Suppressor macrophage treated with lipopolysaccharide for 1 hour (primary cell): ENCODE data around the gene PCBP2.
"Not testable (repeated sequence)": the region's sequence is repeated elsewhere in the genome, so short reads cannot be mapped to it uniquely, and the experiment has no call there.

Source experiments
- DNase-seq, 3 donors: peaks; one replicate each; pipeline ENCODE4 v3.0.0-alpha.2; 2020 to 2022

The PCBP2 gene

DNA sequence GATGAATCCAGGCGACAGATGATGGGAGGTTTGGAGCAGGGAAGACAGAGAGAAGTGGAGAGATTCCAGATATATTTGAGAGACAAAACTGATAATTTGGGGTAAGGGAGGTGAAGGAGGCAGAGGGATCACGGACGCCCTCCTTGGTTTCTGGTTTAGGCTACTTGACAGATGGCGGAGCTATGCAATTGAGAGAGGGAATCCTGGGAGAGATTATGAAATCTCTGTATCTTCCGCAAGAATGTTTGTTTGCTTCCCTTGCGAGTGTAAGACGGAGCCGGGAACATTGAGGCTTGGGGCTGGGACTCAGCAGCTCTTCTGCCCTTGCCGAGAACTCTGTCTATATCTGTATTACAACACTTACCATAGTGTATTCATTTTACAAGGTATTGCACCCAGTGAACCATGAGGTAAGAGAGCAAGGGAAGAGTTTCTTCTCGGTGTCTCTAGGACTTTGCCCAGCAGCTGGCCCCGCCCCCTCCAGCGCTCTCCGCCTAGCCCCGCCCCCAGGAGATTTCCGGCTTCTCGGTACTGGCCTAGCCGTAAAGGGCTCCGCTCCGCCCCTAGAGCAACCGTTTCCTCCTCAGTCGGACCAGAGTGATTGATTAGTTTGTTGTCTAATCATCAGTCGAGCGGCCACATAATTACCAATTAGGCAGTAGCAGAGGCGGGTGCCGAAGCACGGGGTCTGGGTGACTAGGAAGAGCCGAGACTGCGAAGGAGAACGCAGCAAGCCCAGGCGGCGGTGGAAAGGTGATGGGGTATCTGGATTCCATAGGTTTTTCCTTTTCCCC lies 10.7 kb upstream of the PCBP2 start, which contains the start of gene PRR13:
Gene PRR13, plus strand, starts transcription at position 695 of the 794 bp plus-strand sequence. CDS start 981 bp downstream, outside the sequence.
- DNase-seq, result peak; percentile 99 to 100 (median 99)

GRCh38 chr12:53443955-53444354 lies 7.9 kb upstream of the PCBP2 start:
- no peak for DNase-seq

- DNase-seq, result not testable (repeated sequence)
Measured at GRCh38 chr12:53444593-53445325, 7.1 kb upstream of the PCBP2 start.

- DNase-seq, result no peak
Measured at GRCh38 chr12:53450936-53451335, 966 bp upstream of the PCBP2 start.

DNA sequence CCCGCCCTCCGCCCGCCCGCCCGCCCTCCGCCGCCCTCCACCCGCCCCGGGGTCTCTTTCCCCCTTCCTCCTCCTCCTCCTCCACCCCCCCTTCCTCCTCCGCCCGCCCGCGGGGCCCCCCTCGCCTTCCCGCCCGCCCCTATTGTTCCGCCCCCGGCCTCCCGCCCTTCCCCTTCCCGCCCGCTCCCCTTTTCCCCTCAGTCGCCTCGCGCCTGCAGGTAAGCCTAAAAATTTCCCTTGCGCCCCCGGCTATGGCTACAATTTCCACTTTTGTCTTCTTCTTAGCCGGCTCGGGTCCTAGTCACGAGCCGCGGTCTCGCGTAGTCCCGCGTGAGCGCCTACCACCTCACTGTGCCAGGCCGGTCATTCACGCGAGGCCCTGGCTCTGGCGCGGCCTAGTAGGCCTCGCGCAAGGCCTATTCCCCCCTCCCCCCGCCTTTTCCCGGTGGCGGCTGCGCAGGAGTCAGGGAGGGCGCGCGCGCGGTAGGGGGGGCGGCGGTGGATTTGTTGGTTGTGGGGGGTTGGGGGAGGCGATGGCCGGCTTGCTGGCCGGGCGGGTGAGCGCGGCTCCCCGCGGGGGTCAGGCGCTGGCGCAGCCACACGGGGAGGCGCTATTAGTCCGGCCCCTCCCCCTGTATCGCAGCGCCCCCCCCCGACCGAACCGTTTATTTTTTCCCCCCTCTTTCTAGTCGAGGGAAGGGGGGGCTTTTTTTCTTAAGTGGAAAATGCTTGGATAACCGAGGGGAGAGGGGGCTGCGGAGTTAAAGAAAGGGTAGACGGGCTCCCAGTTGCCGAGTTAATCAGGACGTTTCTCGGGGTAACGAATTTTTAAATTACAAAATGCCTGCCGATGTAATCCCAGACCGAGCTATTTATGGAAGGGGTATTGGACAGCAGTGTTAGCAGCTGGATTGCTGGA lies 516 bp downstream of the PCBP2 start:
- peak; percentile 79 to 92 (median 81) for DNase-seq

DNA sequence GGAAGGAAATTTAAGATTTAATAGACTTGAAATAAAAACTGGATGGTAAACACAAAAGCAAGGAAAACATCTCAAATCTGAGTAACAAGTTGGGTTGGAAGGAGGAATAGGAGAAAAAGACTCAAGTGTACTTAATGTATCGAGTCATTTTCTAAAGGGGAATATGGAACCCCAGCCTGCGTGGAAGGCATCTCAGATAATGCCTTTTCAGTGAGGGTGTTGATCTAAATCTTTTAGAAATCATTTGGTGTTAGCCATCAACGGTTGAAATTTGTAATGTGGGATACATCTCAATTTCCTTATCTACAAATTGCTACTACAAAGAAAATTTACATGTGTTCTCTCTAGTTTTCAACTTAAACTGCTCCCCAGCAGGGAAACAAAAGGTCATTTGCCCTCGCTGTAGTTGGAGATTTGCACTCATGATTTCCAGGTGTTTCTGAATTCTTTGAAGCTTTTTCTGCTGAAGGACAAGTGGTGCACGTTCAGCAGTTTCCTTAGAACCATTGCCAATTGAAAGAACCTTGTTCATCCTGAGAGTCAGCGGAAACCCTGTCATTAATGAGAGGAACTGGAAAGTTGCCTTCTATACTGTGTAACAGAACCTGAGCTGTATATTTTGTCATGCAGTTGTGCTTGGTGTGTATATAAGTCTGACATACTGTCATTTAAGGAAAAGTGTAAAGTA lies 2.2 kb downstream of the PCBP2 start:
- no peak for DNase-seq

DNA sequence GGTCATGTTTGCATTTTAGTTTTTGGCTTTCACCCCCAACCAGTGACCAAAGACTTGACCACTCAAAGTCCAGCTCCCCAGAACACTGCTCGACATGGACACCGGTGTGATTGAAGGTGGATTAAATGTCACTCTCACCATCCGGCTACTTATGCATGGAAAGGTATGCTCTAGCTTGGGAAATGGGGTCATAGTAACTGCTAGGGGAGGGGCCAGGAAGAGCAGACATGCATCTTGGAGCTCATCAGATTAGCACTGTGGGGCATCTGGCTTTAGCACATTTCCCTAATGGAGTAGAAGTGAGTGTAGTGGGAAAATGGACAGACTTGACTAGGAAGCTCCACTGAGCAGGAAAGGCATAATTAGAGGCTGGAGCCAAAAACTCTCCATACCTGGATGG lies 2.8 kb downstream of the PCBP2 start:
- no peak for DNase-seq

DNA sequence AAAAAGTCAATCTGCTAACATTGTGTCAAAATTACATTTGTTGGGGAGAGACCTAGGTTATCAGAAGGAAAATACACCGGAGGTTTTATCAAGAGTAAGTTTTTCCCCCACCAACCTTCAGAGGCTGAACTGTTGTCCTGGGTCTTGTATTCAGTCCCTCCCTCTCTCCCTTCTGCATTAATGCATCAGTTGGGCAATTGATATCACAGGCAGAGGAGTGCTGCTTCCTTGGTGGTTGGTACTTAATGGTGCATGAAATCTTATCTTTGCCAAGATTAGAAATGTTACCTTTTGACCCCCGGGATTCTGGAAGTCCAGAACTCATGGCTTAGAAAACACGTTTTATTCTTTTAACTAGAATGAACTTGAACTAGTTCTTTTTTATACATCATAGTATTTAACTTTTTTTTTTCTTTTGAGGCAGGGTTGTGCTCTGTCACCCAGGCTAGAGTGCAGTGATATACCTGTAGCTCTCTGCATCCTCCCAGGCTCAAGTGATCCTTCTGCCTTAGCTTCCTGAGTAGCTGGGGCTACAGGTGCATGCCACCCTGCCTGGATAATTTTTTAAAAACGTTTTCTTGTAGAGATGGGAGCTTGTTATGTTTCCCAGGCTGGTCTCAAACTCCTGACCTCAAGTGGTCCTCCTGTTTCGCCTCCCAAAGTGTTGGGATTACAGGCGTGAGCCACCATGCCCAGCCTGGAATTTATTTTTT lies 4.9 kb downstream of the PCBP2 start:
- no peak for DNase-seq

- no peak for DNase-seq
Measured at GRCh38 chr12:53459097-53459496, 7.2 kb downstream of the PCBP2 start.

GRCh38 chr12:53461059-53461458 lies 9.2 kb downstream of the PCBP2 start:
- DNase-seq, result no peak

DNA sequence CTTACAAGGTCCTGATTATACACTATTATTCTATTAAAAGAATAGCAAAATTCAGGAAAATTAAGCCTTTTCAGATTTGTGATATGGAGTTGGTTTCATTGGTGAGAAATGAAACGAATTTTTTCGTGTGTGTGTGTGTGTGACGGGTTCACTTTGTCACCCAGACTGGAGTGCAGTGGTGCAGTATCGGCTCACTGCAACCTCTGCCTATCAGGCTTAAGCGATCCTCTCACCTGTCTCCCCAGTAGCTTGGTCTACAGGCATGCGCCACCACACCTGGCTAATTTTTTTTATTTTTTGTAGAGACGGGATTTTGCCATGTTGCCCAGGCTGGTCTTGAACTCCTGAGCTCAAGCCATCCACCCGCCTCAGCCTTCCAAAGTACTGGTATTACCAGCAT lies 9.7 kb downstream of the PCBP2 start:
- DNase-seq, result no peak

DNA sequence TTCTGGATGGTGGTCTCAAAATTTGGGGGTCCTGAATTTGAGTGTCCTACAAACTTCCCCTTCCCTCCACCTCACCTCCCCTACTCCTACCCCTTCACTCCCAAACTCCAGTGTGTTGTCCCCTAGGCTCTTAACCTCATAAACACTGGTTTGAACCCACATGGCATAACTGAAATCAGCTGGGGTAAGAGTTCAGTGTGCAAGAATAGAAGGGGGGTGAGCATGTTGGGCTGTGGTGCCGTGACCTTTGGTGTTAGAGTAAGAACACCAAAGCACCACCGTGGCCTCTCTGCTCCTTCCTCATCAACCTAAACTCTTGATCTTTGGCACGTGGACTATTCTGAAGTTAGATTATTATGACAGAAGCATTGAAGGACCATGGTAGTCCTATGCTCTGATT lies 11.0 kb downstream of the PCBP2 start:
- DNase-seq, result no peak

- DNase-seq, result no peak
Measured at GRCh38 chr12:53463802-53464560, 12.1 kb downstream of the PCBP2 start.

DNA sequence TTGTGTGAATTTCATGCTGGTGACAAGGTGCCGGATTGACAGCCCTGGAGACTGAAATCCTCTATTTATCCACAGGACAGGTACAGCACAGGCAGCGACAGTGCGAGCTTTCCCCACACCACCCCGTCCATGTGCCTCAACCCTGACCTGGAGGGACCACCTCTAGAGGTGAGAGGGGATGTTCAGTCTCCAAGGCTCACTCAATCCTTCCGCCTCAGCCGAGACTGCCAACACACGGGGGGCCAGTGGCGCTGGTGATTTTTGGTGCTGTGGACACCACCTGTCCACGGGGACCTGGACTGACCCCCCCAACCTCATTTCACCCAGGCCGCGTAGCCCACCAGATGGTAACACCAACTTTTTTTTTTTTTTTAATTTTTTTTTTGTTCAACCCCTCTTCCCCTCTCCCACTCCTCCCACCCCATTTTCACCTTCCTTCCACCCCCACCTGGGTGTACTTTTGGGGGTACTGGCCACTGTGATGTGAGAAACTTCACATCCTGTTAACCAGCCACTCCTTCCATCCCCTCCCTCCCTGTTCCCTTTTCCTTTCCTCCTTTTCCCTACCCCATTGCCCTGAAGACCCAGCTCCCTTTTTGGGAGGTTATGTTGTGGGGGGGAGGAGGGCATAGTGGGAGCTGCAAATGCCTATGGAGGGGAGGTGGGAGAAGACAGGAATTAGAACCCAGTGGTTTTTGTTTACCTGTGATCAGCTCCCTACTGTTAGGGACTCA lies 12.9 kb downstream of the PCBP2 start:
- no peak for DNase-seq

DNA sequence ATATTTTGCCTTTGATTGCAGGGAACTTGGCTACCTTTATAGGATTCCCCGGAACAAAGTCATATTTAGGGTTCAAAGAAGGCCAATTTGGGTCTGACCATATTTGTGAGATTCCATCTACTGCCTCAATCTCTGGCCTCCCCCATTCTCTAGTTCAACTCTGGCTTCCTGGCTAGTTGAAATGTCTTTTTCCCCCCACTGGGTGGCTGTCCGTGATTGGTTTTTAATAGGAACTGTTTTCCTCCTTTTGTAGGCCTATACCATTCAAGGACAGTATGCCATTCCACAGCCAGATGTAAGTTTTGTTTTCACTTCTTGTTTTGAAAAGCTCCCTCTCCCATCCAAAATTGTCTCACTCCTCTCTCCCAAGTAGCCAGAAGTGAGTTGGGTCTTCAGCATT lies 13.8 kb downstream of the PCBP2 start:
- no peak for DNase-seq

DNA sequence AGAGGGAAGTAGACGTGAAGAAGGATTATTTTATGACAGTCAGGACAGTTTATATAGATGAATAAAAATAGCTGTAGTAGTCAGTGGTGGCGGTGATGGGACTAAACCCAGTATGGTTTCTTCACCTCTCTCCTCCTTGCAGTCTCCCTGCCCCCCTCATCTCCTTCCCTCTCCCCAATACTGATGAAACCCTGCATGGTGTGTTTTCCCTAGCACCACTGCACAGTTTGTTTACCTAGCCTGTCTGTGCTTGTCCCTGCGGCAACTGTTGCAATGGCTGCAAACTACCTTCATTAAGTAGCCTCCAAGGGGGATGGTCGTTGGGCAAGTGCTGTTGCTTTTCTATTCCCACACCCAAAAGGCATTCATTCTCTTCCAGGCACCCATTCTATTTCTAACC lies 14.7 kb downstream of the PCBP2 start:
- DNase-seq, result no peak

- no peak for DNase-seq
Measured at GRCh38 chr12:53467082-53467481, 15.2 kb downstream of the PCBP2 start.

- no peak for DNase-seq
Measured at GRCh38 chr12:53467880-53468279, 16.0 kb downstream of the PCBP2 start.

DNA sequence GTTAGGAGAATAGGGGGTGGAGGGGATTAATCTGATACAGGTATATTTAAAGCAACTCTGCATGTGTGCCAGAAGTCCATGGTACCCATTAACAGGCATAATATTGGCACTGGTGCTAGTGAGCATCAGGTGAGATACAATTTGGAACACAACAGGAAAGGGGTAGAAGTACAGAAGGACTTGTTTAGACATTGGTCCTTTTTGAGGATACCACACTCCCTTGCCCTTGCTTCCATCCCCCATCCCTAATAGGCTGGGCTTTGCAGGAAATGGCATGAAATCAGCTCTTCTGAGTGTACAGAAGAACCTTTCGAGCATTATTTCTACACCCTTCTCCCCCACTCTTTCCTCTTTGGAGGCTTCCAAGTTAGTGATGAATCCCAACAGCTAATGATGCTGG lies 16.4 kb downstream of the PCBP2 start:
- DNase-seq, result no peak

- DNase-seq, result no peak
Measured at GRCh38 chr12:53472056-53472582, 20.2 kb downstream of the PCBP2 start.
